Gastrocnemius medialis (tissue), 4 donors: ENCODE data around the gene VCL.

ENCODE experiments used
- CTCF ChIP-seq, 5 experiments: fragments of 450-650 bp in 3 of 5; fragments of 200-600 bp in 2 of 5; sonication (generic) in 2 of 5; IDR thresholded peaks in 4 of 5; conservative IDR thresholded peaks in 1 of 5; 1 replicate in 4 of 5; 2 replicates in 1 of 5; pipeline ENCODE4 v1.5.1; 2016 to 2019; ENCODE audit warnings: antibody characterized with exemption in 5 of 5, mild to moderate bottlenecking in 3 of 5, moderate library complexity in 3 of 5
- POLR2A ChIP-seq, 2 donors: fragments of 450-650 bp; IDR thresholded peaks; one replicate each; pipeline ENCODE4 v1.6.1; 2017; ENCODE audit warnings: antibody characterized with exemption in 2 of 2, mild to moderate bottlenecking in 2 of 2, moderate library complexity in 2 of 2

GRCh38 chr10:74036474-74036873, 38.6 kb downstream of the VCL start:
- TF ChIP-seq CTCF (IDR thresholded peaks at IDR 0.05 in 4 of 5, conservative IDR thresholded peaks at IDR 0.05 in 1 of 5): no peak
- no peak for TF ChIP-seq POLR2A (IDR thresholded peaks at IDR 0.05)
